SH-SY5Y (cell line): Measurements from ENCODE around the gene CHST11.

ENCODE experiments used
- GATA2 ChIP-seq: IDR thresholded peaks from 2 replicates; pipeline ENCODE4 v1.6.1; 2011; ENCODE audit warnings: mild to moderate bottlenecking, low read depth, low read length
- GATA3 ChIP-seq: IDR thresholded peaks from 2 replicates; pipeline ENCODE4 v1.6.1; 2011; ENCODE audit warnings: low read depth, mild to moderate bottlenecking, low read length, moderate library complexity

DNA sequence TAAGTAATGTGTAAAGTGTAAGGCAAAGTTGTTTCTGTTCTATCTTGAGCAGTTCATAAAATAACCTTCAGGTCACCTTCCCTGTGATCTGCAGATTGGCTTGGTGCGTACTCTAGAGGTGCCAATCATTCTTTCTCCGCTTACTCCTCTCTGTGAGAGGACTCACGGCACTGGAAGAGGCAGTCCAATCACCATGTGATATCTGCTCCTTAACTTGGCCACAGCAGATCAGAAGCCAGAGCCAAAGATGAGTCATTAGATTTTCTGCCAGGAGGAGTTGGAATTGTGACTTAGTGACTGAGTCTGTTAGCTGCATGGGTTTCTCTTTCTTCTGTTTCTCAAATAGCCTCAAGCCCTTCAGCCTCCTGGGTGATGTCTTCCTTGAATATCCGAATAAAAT is 335.8 kb downstream of the CHST11 start:
- TF ChIP-seq GATA2 (no peak), GATA3 (no peak)
